Measurements from ENCODE around the gene VPS37B. TPM values are rescaled to one million over a fixed set of nuclear protein-coding genes. Genes with fewer than 3 reads are reported as not detected.

Gene VPS37B
- total RNA-seq, 4 donors from 2014 or later: 46.6 to 126 (median 104) TPM

GRCh38 chr12:122934722-122935121, 38.8 kb upstream of the VPS37B start:
- intact Hi-C loops (cut with DNase I; ENCODE audit: low total_unique reads): no loop called here
- no peaks in the 10 kb centered on the region for H3K4me1 ChIP-seq
- WGBS, 2 donors (ENCODE audit: low coverage in 1 of 2): 50 to 71% methylated on average over 1 to 3 of the region's 3 CpGs

GRCh38 chr12:122932207-122932606, 36.3 kb upstream of the VPS37B start:
- in situ Hi-C loops (cut with MboI; ENCODE audit: low pct_ligation_motif_present in 1 of 4, low pct_unique_long_range_greater_than_20kb in 1 of 4, low sequenced_read_pairs in 3 of 4): no loop called here
- TF ChIP-seq CTCF (IDR thresholded peaks at IDR 0.05) (no peak), POLR2AphosphoS5 (IDR thresholded peaks at IDR 0.05) (peak in 1 of 3 donors; percentile 25)
- no peaks in the 10 kb centered on the region for H3K27me3 ChIP-seq
- H3K9me3 ChIP-seq: no peaks in the 10 kb centered on the region
- DNase-seq: peak; percentile 56
- no peaks in the 10 kb centered on the region for H3K36me3 ChIP-seq
- H3K4me1 ChIP-seq: no peaks in the 10 kb centered on the region
- 78% methylated on average over 8 of the region's 8 CpGs; no CpG with 5 or more reads in 1 of the 2 donors for WGBS, 2 donors (ENCODE audit: low coverage in 1 of 2)
- peak overlapping the region in 2 of 4 donors; percentile 32 to 38 for H3K27ac ChIP-seq
- intact Hi-C loops (cut with DNase I; ENCODE audit: low total_unique reads): no loop called here
- H3K4me3 ChIP-seq: no peak overlapping the region

More at GRCh38 chr12:122934722-122935121, 38.8 kb upstream of the VPS37B start:
- H3K27me3 ChIP-seq: no peaks in the 10 kb centered on the region
- in situ Hi-C loops (cut with MboI; ENCODE audit: low pct_ligation_motif_present in 1 of 4, low pct_unique_long_range_greater_than_20kb in 1 of 4, low sequenced_read_pairs in 3 of 4): no loop called here
- no peaks in the 10 kb centered on the region for H3K9me3 ChIP-seq
- no peak for TF ChIP-seq POLR2AphosphoS5 (IDR thresholded peaks at IDR 0.05)
- no peak for TF ChIP-seq CTCF (IDR thresholded peaks at IDR 0.05)
- TF ChIP-seq POLR2A (IDR thresholded peaks at IDR 0.05): no peak
- no peak for TF ChIP-seq EP300 (IDR thresholded peaks at IDR 0.05; ENCODE audit: low read depth)
- no peak overlapping the region for H3K4me3 ChIP-seq
- no peak for DNase-seq
- no peaks in the 10 kb centered on the region for H3K36me3 ChIP-seq
- no peak overlapping the region for H3K27ac ChIP-seq

GRCh38 chr12:122929812-122930211, 33.9 kb upstream of the VPS37B start:
- WGBS, 2 donors (ENCODE audit: low coverage in 1 of 2): 97% methylated on average over 17 of the region's 23 CpGs; no CpG with 5 or more reads in 1 of the 2 donors
- no peaks in the 10 kb centered on the region for H3K4me1 ChIP-seq
- no peak overlapping the region for H3K4me3 ChIP-seq
- no peak for DNase-seq
- no peak for TF ChIP-seq EP300 (IDR thresholded peaks at IDR 0.05; ENCODE audit: low read depth)
- no peak for TF ChIP-seq POLR2A (IDR thresholded peaks at IDR 0.05)
- no peak for TF ChIP-seq CTCF (IDR thresholded peaks at IDR 0.05)
- no peak for TF ChIP-seq POLR2AphosphoS5 (IDR thresholded peaks at IDR 0.05)
- H3K9me3 ChIP-seq: no peaks in the 10 kb centered on the region
- in situ Hi-C loops (cut with MboI; ENCODE audit: low pct_ligation_motif_present in 1 of 4, low pct_unique_long_range_greater_than_20kb in 1 of 4, low sequenced_read_pairs in 3 of 4): no loop called here
- H3K36me3 ChIP-seq: no peaks in the 10 kb centered on the region
- no peaks in the 10 kb centered on the region for H3K27me3 ChIP-seq
- intact Hi-C loops (cut with DNase I; ENCODE audit: low total_unique reads): no loop called here
- H3K27ac ChIP-seq: no peak overlapping the region

GRCh38 chr12:122929148-122929538, 33.2 kb upstream of the VPS37B start:
- H3K9me3 ChIP-seq: no peaks in the 10 kb centered on the region
- 93% methylated on average over 14 of the region's 14 CpGs; no CpG with 5 or more reads in 1 of the 2 donors for WGBS, 2 donors (ENCODE audit: low coverage in 1 of 2)
- in situ Hi-C loops (cut with MboI; ENCODE audit: low pct_ligation_motif_present in 1 of 4, low pct_unique_long_range_greater_than_20kb in 1 of 4, low sequenced_read_pairs in 3 of 4): no loop called here
- TF ChIP-seq POLR2A (IDR thresholded peaks at IDR 0.05) (no peak), EP300 (IDR thresholded peaks at IDR 0.05; ENCODE audit: low read depth) (no peak), POLR2AphosphoS5 (IDR thresholded peaks at IDR 0.05) (no peak), CTCF (IDR thresholded peaks at IDR 0.05) (no peak)
- no peaks in the 10 kb centered on the region for H3K27me3 ChIP-seq
- no peaks in the 10 kb centered on the region for H3K36me3 ChIP-seq
- no peak overlapping the region for H3K27ac ChIP-seq
- H3K4me3 ChIP-seq: no peak overlapping the region
- intact Hi-C loops (cut with DNase I; ENCODE audit: low total_unique reads): no loop called here
- DNase-seq: no peak
- no peaks in the 10 kb centered on the region for H3K4me1 ChIP-seq

Data from transverse colon (tissue), 4 donors.